ENCODE data around the gene EMID1. TPM values are rescaled to one million over a fixed set of nuclear protein-coding genes. Genes with fewer than 3 reads are reported as not detected.

EMID1 gene
- total RNA-seq, 2 experiments from 2014 or later = 0.14 TPM; not detected in 1

DNA sequence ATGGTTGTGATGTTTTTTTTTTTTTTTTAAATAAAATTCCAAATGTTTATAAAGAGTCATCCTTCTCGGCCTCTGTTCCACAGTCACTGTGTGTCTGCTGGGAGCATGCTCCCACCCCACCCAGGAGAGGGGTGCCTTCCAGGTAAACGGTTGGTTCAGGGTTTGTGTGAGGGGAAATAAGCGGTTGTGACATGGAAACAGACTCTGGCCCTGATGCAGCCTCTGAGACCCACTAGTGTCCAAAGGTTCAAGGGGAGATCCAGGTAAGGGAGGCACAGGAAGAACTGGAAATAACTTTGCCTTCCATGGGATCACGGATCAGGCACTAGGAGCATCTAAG is 94.7 kb downstream of the EMID1 start:
- ATAC-seq (no peak), DNase-seq (no peak)
- Mint-ChIP-seq H3K27me3 (peaks cover 12% of the 10 kb centered on the region), H3K9me3 (no peaks in the 10 kb centered on the region), H3K36me3 (ENCODE audit: low read depth) (peaks cover 45% of the 10 kb centered on the region), H3K4me3 (no peak overlapping the region), H3K27ac (no peak overlapping the region), H3K4me1 (ENCODE audit: low read depth) (peaks cover 7% of the 10 kb centered on the region)
- intact Hi-C loops (cut with micrococcal nuclease) = no loop called here
- TF ChIP-seq, protein P1, sequence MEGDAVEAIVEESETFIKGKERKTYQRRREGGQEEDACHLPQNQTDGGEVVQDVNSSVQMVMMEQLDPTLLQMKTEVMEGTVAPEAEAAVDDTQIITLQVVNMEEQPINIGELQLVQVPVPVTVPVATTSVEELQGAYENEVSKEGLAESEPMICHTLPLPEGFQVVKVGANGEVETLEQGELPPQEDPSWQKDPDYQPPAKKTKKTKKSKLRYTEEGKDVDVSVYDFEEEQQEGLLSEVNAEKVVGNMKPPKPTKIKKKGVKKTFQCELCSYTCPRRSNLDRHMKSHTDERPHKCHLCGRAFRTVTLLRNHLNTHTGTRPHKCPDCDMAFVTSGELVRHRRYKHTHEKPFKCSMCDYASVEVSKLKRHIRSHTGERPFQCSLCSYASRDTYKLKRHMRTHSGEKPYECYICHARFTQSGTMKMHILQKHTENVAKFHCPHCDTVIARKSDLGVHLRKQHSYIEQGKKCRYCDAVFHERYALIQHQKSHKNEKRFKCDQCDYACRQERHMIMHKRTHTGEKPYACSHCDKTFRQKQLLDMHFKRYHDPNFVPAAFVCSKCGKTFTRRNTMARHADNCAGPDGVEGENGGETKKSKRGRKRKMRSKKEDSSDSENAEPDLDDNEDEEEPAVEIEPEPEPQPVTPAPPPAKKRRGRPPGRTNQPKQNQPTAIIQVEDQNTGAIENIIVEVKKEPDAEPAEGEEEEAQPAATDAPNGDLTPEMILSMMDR (IDR thresholded peaks at IDR 0.05) = no peak
- ChIA-PET POLR2A (interaction anchor here (0.7 to 6.1 kb wide), 3 partner anchors 24 to 86 kb away, joined by 3 to 29 read pairs (median 4); partner anchors contain the start of genes EWSR1 and RHBDD3), CTCF (interaction anchor here (4.7 kb wide), 1 partner anchor 13 kb away, joined by 25 read pairs; no protein-coding TSS in a partner anchor)

DNA sequence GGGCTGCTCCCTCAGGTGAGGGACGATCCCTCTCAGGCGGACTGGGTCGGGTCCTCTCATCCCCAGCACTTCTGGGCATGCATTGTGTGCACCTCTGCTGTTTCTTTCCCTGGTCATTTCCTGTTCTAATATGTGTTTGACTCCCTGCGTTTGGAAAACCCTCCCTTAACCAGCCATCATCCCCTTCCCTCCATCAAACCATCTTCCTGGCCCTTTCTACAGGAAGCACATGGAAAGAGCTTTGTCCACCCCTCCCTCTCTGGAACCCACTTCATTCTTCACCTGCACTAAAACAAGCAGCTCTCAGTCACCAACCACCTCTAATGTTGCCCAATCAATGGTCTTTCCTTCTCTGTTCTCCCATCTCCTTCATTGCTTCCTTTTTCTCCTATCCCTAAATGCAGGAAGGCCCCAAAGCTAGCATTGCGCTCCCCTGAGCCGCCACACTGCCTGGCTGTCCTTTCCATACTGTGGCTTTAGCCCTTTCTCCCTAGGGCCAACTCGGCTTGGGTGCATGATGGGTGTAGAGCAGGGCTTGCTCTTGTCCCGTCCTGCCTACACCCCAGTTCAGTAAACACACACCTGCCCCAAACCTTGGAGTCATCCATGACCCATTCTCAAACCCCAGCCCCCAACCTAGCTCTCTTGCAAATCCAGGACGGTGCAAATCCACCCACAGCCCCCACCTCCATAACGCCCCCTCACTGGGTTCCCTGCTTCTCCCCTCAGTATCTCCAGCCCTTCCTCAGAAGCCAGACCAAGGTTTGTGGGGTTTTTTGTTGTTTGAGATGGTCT is 95.3 kb downstream of the EMID1 start:
- CTCF ChIA-PET = interaction anchor here (4.7 kb wide), 1 partner anchor 12 kb away, joined by 25 read pairs; no protein-coding TSS in a partner anchor
- peaks cover 14% of the 10 kb centered on the region for H3K27me3 Mint-ChIP-seq
- peak overlapping the region; percentile 21 for H3K27ac Mint-ChIP-seq
- ATAC-seq (no peak), DNase-seq (no peak)
- H3K9me3 Mint-ChIP-seq = no peaks in the 10 kb centered on the region
- H3K4me1 Mint-ChIP-seq (ENCODE audit: low read depth) = peaks cover 8% of the 10 kb centered on the region
- TF ChIP-seq, protein P1 (IDR thresholded peaks at IDR 0.05) = no peak
- H3K4me3 Mint-ChIP-seq = no peak overlapping the region
- H3K36me3 Mint-ChIP-seq (ENCODE audit: low read depth) = peaks cover 39% of the 10 kb centered on the region
- POLR2A ChIA-PET = interaction anchor here (0.7 to 6.1 kb wide), 3 partner anchors 25 to 85 kb away, joined by 3 to 29 read pairs (median 4); partner anchors contain the start of genes EWSR1 and RHBDD3
- intact Hi-C loops (cut with micrococcal nuclease) = no loop called here

DNA sequence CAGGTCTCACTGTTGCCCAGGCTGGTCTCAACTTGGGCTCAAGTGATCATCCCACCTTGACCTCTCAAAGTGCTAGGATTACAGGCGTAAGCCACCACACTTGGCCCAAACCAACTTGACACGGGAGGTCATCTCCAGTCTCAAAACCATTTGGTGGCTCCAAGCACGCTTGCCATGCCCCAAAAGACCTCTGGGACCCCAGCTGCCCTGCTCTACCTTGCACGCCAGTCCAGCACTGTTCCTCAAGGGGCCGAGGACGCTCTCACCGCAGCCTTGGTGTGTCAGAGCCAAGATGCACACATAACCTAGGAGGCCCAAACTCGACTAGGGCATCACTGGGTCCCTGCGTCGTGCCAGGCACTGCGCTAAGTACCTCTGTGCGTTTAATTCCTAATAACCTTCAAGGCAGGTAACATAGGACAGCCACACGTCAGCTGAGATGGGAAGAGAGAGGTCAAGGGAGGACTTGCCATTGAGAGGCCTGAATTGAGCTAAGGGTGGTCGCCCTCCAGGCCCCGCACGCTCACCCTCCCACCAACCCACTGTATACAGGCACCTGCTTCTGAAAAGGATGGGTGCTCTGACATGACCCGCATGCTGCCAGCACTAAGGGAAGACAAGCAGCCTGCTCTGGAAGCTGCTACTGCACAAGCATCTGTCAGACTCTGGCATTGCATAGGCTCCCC is 96.2 kb downstream of the EMID1 start:
- Mint-ChIP-seq H3K36me3 (ENCODE audit: low read depth) (peaks cover 32% of the 10 kb centered on the region), H3K4me3 (no peak overlapping the region), H3K4me1 (ENCODE audit: low read depth) (peaks cover 12% of the 10 kb centered on the region), H3K27ac (no peak overlapping the region), H3K27me3 (peaks cover 19% of the 10 kb centered on the region), H3K9me3 (no peaks in the 10 kb centered on the region)
- CTCF ChIA-PET = interaction anchor here (1.2 to 4.7 kb wide), 2 partner anchors 12 to 29 kb away, joined by 3 to 25 read pairs; no protein-coding TSS in a partner anchor
- POLR2A ChIA-PET = interaction anchor here (0.9 to 6.1 kb wide), 5 partner anchors 9 to 32 kb away, joined by 4 to 29 read pairs (median 4); partner anchors contain the start of genes EWSR1 and RHBDD3
- no peak for DNase-seq
- intact Hi-C loops (cut with micrococcal nuclease) = no loop called here
- TF ChIP-seq, protein P1 (IDR thresholded peaks at IDR 0.05) = no peak
- no peak for ATAC-seq

DNA sequence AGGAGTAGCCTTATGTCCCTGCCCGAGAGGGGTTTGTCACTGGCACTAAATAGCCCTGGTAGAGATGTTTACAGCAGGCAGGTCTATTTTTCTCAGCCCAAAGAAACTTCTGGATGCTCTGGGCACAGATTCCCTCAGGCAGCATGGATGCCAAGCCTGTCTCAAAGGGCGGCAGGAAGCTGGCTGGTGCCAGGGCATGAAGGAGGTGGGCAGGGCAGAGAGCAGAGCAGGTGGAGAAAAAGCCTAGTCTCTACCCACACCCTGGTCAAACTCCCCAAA is 96.6 kb downstream of the EMID1 start:
- no peak for DNase-seq
- peaks cover 19% of the 10 kb centered on the region for H3K27me3 Mint-ChIP-seq
- no peak overlapping the region for H3K4me3 Mint-ChIP-seq
- ATAC-seq = no peak
- H3K27ac Mint-ChIP-seq = no peak overlapping the region
- TF ChIP-seq, protein P1 (IDR thresholded peaks at IDR 0.05) = no peak
- CTCF ChIA-PET = interaction anchor here (1.2 to 4.7 kb wide), 2 partner anchors 11 to 29 kb away, joined by 3 to 25 read pairs; no protein-coding TSS in a partner anchor
- POLR2A ChIA-PET = interaction anchor here (0.9 to 6.1 kb wide), 6 partner anchors 9 to 33 kb away, joined by 3 to 29 read pairs (median 4); partner anchors contain the start of genes EWSR1 and RHBDD3
- peaks cover 28% of the 10 kb centered on the region for H3K36me3 Mint-ChIP-seq (ENCODE audit: low read depth)
- H3K4me1 Mint-ChIP-seq (ENCODE audit: low read depth) = peaks cover 13% of the 10 kb centered on the region
- no peaks in the 10 kb centered on the region for H3K9me3 Mint-ChIP-seq
- intact Hi-C loops (cut with micrococcal nuclease) = no loop called here

All from activated CD8-positive, alpha-beta T cell treated with anti-CD3 and anti-CD28 coated beads for 36 hours (primary cell).